Hematopoietic multipotent progenitor cell treated with erythropoietin and hydrocortisone succinate and interleukin-3 and kit ligand, for 6 days (in vitro differentiated cells): ENCODE measurements around the gene SOWAHD.
"Not testable (repeated sequence)": the region's sequence is repeated elsewhere in the genome, so short reads cannot be mapped to it uniquely, and the experiment has no call there.

Experiments
- DNase-seq: peaks from one replicate; pipeline ENCODE4 v3.0.0-alpha.2; 2015

The SOWAHD gene, protein sequence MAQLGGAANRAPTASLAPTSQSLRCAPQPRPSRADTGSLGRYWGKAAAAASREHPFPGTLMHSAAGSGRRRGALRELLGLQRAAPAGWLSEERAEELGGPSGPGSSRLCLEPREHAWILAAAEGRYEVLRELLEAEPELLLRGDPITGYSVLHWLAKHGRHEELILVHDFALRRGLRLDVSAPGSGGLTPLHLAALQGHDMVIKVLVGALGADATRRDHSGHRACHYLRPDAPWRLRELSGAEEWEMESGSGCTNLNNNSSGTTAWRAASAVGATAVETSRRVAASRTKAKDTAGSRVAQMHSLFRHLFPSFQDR

DNA sequence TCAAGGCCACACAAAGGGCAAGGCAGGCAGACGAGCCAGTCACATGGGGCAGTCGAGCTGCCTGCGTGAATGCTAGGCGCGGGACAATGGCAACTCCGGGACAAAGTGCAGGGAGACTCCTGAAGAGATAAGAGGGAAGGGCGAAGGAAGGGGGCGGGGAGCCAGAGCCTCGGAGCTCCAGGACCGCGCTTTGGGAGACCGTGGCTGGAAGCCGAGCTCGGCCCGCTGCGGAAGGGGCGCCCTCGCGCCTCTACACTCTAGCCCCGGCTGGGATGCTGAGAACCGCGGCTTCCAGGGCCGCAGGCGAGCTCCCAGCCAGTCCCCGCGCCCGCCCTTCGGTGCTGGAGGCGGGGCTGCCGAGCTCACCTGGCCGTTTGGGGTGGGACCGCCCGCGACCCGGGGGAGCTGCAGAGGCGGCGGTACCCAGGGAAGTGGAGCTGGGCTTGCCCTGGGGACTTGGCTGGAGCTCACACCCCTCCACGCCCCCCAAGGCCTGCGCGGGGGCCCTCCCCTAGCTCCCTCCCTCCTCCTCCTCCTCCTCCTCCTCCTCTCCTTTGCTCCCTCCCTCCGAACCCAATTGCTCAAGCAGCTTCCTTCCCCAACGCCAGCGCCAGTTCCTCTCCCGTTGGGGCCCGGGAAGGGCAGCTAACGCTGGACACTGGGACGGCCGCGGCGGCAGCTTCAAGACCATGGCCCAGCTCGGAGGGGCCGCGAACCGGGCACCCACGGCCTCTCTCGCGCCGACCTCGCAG is at the start of gene SOWAHD:
Gene SOWAHD, plus strand, starts transcription at position 610 of the 752 bp plus-strand sequence. Its CDS starts 80 bp downstream, at position 690.
- DNase-seq = peak; percentile 13

DNA sequence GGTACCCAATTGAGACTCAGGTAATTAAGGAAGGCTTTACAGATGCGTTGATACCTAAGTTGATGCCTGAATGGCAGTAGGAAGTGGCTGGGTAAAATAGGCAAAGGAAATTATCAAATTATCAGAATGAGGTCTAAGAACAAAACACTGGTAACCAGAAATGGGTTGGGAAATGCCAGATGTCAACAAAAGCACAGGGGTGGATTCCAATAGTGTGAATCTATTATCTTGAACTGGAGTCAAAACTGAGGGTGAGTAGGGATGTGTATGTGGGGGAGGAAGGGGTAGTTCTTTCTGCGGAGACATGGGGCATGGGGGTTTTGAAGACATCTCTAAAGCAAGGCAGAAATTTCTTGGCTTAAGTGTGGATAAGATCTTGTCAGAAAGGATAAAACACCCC is 49.5 kb upstream of the SOWAHD start:
- DNase-seq = no peak

DNA sequence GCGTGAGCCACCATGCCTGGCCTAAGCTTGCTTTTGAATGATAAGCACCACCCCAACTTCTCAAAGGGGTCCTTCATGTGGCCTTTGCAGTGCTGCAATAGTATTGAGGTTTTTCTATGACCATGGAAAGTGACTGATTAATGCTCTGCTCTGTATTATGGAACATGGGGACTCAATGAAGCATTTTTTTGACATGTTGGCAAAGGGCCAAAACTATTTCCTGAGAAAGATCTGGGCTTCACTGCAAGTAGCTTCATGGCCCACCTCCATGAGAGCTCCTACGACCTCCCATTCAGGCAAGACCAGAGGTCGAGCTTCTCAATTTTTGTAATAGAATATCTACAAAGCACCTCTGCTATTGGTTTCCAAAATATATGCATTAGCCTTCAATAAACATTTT is 48.8 kb upstream of the SOWAHD start:
- DNase-seq = no peak

DNA sequence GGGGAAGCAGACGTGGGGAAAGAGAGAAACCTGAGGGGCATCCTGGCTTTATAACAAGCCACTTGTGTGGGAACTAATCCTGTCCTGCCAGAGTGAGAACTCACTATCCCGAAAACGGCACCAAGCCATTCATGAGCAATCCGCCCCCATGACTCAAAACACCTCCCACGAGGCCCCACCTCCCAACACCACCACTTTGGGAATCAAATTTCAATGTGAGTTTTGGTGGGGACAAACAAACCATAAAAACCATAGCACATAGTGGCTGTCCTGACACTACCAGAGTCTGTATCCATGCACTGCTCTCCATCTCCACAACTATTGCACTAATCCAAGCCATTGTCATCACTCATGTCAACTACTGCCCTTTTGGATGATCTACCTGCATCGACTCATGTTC is 36.9 kb upstream of the SOWAHD start:
- no peak for DNase-seq

DNA sequence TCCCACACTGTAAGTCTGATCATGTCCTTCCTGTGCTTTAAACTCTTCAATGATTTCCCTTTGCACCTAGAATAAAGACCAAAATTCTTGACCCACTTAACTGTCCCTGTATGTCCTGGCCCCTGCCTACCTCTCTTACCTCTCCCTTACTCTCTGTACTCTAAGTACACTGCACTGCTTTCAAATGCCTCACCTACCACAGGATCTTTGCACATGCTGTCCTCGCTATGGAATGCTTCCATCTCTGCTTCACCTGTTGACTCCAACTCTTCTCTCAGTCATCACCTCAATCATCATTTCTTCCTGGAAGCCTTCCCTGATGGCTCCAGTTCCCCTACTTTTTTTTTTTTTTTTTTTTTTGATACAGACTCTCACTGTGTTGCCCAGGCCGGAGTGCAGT is 36.5 kb upstream of the SOWAHD start:
- no peak for DNase-seq

DNA sequence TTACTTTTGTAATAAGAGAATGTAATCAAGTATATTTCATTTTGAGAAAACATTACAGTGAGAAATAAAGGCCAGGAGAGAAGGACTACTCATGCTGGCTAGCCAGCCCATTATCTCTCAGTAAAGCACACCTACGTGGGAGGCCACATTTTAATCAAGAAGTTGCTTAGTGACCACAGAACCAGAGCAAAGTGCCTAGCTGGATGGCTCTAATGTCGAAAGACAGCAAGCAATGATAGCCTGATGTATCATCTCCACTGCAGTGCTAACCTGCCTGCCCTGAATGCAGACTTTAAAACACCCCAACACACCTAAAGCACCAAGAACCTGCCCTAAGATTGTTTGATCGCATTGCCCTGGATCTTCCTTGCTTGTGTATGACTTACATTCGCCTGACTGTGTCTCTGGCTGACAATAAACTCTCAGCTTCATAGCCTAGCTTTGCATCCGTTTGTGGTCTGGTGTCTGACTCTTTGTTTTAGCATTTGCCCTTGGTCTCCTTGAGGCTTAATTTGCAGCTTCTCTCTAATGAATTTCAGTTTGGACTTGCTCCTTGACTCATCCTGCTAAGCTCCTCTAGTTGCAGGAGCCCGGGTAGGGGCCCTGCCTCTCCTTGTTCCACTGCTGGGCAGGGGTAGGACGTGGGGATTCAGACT is 31.4 kb upstream of the SOWAHD start:
- DNase-seq = no peak

DNA sequence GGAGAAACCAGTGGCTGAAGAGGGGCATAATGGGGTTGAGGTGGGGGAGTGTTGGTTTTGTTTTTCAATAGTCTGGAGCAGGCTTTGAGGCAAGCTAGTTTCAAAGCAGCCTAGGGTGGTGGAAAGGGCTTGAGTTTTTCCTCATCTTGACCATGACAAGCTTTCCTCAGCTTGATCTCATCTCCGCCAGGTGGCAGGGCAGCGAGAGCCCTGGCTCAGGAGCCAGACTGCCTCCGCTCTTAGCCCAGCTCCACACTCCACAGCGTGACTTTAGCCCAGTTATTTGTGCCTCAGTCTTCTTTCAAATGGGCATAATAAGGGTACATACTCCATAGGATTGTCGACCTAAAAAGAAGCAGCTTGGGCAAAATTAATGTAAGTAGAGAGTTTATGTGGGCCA is 29.9 kb upstream of the SOWAHD start:
- no peak for DNase-seq

DNA sequence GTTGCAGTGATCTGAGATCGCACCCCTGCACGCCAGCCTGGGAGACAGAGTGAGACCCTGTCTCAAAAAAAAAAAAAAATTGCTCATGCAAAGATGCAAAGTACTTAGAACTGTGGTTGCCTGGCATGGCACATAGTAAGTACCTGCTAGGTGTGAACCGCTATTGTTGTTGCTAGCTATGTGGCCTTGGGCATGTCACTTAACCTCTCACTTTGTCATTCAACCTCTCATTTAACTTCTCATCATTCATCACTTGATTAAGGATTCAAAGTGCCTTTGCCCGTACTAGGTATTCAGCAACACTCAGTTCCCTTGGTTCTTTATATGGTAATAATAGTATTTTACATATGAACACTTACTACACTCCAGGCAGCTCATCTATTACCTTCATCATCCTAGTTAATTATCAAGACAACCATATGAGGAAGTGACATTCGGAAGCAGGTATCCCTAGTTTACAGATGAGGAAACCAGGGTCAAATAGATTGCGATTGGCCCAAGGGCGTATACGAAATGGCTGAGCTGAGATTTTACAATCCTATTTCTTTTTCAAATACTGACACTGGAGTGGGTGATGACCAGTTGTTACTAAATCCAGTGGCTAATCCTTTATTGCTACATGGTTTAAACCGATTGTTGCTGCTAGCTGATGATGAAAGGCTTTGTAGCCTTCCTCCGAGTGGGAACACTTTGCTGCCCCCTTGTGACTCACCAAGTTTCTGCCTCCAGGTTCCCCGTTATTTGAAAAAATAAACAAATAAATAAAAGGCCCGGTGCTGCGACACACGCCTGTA is 28.8 kb upstream of the SOWAHD start:
- DNase-seq = peak; percentile 77

DNA sequence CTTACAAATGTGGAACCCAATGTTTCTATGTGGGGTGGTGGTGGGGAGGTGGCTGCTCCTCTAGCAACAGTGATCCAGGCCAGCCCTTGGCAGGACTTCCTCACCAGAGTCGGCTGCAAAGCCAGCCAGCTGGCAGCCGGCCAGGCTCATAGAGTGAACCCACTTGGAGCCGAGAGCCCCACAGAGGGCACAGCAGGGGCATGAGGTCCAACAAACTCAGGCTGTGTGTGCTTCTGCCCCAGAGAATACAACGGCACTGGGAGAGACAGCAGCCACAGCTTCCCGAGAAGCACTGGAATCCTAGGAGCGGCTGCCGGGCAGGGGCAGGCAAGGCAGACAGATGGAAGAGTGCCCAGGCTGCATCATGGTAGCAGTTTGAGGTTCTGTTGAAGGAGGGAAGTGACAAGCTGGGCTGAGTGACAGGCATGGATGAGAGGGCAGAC is 23.5 kb upstream of the SOWAHD start:
- DNase-seq = peak; percentile 56

DNA sequence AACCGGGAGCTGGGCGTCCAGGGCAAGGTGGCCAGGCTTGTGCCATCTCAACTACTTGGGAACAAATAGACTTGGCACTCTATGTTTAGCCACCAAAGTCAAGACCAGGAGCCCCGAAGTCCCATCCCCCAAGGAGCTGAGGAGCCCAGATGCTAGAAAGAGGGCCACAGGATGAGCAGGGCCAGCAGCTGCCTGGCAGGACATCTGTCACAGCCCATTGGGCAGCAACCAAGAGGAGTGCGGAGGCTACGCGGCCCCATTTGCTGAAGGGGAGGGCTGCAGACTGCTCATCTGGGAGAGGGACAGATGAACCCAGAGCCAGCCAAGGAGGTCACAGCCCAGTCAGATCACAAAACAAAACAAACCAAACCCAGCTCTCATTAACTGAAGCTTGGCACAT is 22.9 kb upstream of the SOWAHD start:
- no peak for DNase-seq

DNA sequence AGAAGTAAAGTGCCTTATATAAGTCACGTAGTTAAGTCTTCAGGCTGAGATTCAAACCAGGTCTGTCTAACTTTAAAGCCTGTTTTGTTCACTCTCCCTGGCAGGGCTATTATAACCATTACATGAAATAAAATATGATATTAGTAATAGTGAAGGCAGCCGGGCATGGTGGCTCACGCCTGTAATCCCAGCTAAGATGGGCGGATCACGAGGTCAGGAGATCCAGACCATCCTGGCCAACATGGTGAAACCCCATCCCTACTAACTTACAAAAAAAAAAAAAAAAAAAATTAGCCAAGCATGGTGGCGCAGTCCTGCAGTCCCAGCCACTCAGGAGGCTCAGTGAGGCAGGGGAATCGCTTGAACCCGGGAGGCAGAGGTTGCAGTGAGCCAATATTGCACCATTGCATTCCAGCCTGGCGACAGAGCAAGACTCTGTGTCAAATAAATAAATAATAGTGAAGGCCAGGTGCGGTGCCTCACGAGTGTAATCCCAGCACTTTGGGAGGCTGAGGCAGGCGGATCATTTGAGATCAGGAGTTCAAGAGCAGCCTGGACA is 22.1 kb upstream of the SOWAHD start:
- no peak for DNase-seq

DNA sequence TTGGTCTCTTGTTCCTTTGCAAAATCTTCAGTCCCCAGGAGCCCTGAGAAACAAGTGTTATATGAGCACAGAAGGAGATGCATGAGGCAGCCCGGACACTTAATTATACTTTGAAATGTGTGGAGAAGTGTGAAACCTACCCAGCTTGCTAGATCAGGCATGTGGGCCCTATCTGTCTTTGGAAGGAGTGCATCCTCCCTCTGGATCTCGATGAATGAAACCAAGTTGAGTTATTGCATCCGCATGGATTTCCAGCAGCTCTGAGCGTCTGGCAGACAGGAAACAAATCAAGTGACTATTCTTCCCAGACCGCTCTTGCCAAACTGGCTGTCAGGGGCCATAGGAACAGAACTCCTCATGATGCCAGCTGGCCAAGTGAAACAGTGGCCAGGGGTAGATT is 19.6 kb upstream of the SOWAHD start:
- no peak for DNase-seq

DNA sequence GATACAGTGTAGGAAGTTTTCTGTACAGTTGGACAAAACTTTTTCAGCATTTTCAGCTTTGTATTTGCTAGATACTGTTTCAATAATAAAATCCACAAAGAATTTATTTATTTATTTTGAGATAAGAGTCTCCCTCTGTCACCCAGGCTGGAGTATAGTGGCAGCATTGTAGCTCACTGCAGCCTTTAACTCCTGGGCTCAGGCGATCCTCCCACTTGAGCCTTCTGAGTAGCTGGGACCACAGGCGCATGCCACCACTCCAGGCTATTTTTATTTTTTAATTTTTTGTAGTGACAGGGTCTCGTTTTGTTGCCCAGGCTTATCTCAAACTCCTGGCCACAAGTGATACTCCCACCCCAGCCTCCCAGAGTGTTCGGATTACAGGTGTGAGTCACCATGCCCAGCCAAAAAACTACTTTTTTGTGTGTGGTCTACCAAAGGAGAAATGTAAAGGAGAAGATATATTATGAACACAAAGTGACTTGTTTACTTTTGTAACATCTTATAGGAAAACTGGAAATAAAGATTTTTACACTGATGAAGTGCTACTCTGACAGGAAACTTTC is 13.0 kb upstream of the SOWAHD start:
- DNase-seq = peak; percentile 11

DNA sequence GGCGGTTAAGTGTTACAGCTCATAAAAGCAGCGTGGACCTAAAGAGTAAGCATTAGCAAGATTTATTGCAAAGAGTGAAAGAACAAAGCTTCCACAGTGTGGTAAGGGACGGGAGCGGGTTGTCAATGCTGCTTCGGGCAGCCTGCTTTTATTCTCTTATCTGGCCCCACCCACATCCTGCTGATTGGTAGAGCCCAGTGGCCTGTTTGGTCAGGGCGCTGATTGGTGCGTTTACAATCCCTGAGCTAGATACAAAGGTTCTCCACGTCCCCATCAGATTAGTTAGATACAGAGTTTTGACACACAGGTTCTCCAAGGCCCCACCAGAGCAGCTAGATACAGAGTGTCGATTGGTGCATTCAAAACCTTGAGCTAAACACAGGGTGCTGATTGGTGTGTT is 8.3 kb upstream of the SOWAHD start:
- DNase-seq = not testable (repeated sequence)

DNA sequence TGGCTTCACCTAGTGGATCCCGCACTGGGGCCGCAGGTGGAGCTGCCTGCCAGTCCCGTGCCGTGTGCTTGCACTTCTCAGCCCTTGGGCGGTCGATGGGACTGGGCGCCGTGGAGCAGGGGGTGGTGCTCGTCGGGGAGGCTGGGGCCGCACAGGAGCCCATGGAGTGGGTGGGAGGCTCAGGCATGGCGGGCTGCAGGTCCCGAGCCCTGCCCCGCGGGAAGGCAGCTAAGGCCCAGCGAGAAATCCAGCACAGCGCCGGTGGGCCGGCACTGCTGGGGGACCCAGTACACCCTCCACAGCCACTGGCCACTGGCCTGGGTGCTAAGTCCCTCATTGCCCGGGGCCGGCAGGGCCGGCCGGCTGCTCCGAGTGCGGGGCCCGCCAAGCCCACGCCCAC is 7.6 kb upstream of the SOWAHD start:
- not testable (repeated sequence) for DNase-seq

DNA sequence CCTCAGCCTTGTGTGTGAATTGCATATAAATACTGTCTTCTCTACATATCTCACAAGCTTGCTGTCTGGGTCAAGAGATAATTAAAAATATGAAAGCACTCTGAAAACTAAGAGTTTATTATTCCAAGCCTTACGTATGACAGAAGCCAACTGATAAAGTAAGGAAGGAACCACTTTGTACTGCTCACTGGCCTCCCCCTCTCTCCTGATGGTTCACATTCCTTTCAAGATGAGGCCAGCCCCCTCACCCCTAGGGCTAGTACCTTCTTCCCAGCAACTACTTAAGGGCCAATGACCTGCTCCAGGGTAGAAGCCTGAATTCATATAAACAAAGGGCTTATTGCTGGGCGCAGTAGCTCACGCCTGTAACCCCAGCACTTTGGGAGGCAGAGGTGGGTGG is 5.4 kb upstream of the SOWAHD start:
- no peak for DNase-seq

DNA sequence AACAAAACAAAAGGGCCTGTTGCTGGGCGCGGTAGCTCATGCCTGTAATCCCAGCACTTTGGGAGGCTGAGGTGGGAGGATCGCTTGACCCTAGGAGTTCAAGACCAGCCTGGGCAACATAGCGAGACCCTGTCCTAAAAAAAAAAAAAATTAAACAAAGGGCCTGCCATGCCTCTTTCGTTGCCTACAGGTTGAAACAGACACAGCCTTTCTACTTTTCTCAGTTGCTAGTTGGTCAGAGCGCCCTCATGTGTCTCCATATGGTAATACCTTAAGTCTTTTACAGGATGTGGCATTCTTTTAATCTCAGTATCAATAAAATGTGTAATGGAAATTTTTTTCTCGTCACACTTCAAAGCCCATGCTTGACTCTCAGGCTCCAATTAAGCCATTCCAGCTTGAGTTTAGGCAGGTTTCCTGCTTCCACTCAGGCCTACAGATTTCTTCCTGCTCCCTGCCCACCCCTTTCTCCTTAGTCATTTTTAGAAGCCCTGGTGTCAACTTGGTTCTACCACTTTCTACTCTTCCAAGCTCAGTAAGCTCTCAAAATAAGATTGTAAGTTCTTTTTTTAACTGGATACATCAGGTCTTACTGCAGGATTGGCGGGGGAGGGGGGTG is 4.6 kb upstream of the SOWAHD start:
- peak; percentile 80 for DNase-seq

DNA sequence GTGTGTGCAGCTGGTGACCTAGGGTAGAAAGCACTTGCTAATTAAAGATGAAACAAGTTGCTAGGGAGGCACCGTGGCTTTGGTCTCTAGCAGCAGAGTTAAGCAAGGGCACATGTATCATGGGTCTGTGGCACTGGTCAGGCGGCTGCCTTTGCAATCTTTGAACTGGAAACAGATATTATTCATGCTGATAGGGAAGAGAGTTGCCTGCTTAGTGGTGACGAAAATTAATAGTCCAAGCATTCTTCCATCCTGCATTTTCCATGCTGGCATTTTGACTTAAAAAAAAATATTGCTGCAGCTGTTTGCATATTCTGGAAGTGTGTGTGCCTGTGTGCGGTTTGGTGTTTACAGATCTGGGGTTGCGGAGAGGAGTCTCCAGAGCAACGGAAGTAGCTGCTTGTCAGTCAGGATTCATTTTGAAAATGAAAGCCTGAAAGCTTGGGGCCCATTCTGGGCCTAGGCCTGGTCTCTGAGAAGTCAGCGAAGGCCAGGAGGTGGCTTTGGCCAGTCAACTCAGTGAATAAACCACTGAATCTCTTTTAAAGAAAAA is 2.3 kb upstream of the SOWAHD start:
- DNase-seq = peak; percentile 49

DNA sequence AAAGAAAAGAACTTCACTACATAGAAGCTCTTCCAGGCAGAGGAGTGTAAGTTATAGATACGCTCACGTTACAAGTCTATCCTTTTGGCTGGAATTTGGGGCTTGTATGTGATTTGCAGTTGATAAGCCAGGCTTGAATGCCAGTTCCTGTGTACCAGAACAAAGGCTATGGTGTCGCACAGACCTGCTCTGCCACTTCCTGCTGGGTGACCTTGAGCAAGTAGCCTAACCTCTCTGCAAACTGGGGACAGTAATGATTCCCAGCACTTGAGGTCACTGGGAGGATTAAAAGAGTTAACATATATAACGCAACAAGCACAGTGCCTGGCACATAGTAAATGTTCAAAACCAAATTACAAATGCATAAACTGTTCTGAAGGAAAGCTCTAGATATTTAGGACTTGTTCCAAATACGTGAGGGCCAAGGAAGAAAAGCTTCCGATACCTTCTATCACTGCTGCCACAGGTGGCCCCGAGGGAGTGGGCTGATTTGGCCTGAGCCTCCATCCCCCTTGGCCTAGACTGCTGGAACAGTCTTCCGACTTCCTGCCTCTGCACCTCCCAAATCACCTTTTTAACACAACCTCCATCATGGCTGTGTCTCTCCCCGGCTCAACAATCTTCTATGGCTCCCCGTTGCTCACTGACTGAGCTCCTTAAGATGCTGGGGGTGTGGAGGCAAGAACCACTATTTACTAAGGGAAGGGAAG is 1.3 kb upstream of the SOWAHD start:
- DNase-seq = no peak

DNA sequence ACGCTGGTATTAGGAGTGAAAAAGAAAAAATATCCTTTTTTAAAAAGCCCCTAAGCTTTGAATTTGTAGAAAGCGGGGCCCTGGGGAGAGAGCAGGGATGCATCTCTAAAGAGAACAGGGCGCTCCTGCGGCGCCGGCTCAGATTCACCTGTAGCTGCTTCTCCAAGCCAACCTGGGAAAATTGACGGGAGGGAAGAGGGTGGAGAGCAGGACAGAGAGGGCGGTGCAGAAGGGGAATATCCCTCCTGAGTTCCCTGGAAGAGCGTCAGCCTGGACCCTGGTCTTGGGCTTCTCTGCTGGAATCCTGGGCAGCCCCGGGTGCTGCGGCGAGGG is 776 bp upstream of the SOWAHD start:
- DNase-seq = no peak

DNA sequence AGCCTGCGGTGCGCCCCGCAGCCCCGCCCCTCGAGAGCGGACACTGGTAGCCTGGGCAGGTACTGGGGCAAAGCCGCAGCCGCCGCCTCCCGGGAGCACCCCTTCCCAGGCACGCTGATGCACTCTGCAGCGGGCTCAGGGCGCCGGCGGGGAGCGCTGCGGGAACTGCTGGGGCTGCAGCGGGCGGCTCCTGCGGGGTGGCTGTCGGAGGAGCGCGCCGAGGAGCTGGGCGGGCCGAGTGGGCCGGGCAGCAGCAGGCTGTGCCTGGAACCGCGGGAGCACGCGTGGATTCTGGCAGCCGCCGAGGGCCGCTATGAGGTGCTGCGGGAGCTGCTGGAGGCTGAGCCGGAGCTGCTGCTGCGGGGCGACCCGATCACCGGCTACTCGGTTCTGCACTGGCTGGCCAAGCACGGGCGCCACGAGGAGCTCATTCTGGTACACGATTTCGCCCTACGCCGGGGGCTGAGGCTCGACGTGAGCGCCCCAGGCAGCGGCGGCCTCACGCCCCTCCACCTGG is 401 bp downstream of the SOWAHD start:
- DNase-seq = peak; percentile 31
